Fibroblast of villous mesenchyme (primary cell): Measurements from ENCODE around the gene BTBD19. TPM values are rescaled to one million over a fixed set of nuclear protein-coding genes. Genes with fewer than 3 reads are reported as not detected.
A peak's percentile ranks its signal among the peaks of the same experiment; 100 is the strongest.
"Not testable (repeated sequence)": the region's sequence is repeated elsewhere in the genome, so short reads cannot be mapped to it uniquely, and the experiment has no call there.

Source experiments
- DNase-seq: peaks from one replicate; pipeline ENCODE4 v3.0.0-alpha.2; 2010; ENCODE audit warnings: low read depth
- H3K4me3 ChIP-seq: 2 replicates; pipeline ENCODE4 v1.5.1; 2011; ENCODE audit warnings: low read depth, mild to moderate bottlenecking, low read length
- CTCF ChIP-seq: IDR thresholded peaks from 2 replicates; pipeline ENCODE4 v1.5.1; 2012; ENCODE audit warnings: low read depth, mild to moderate bottlenecking, low read length; ENCODE audit not compliant: insufficient read depth
- total RNA-seq: library from RNA; depleted of rRNA; stranded (reverse); fragments of >200 nt; gene quantifications from 2 replicates; pipeline ENCODE4 v1.2.3, GENCODE V29; 2012

Gene BTBD19
- total RNA-seq, 1 donor, result 13.0 TPM

DNA sequence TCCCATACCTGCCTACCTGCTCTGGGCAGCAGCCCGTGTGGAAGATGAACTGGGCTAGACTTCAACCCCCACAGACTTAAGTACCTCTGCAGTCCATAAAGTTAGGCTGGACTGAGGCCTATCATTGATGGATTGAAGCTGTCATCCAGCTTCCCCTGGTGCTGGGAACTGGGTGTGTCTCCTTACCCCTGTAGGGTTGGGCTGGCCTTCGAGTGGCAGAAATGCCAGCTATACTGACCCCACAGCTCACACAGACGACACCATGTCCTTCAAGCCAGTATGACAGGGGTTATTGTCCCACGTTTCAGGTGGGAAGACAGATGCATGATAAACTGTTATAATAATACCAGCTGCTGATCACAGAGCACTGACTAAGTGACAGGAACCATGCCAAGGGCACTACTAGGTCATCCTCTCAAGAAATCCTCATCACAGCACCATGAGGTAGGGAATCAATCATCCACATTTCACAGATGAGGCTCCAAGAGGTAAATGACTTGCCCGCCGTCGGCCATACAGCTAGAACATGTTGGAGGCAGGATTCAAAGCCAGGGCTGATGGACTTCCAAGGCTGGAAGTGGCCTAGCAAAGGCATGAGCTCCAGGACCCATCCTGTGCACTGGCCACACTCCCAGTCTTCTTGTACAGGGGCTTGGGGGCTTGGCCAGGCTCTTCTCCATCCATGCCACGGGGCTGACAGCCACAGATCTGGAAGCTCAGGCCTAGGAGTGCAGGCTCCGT is 20.0 kb upstream of the BTBD19 start, which contains the start of gene BEST4:
Gene BEST4 (minus strand): TSS at position 51 of the 741 bp plus-strand sequence. CDS start 465 bp downstream, outside the sequence.
- DNase-seq, result no peak
- no peak within 1 kb of the TSS for H3K4me3 ChIP-seq
- TF ChIP-seq CTCF, result no peak

GRCh38 chr1:44790968-44791801 is 17.1 kb upstream of the BTBD19 start:
- no peak for DNase-seq
- TF ChIP-seq CTCF, result no peak
- H3K4me3 ChIP-seq, result no peak overlapping the region

DNA sequence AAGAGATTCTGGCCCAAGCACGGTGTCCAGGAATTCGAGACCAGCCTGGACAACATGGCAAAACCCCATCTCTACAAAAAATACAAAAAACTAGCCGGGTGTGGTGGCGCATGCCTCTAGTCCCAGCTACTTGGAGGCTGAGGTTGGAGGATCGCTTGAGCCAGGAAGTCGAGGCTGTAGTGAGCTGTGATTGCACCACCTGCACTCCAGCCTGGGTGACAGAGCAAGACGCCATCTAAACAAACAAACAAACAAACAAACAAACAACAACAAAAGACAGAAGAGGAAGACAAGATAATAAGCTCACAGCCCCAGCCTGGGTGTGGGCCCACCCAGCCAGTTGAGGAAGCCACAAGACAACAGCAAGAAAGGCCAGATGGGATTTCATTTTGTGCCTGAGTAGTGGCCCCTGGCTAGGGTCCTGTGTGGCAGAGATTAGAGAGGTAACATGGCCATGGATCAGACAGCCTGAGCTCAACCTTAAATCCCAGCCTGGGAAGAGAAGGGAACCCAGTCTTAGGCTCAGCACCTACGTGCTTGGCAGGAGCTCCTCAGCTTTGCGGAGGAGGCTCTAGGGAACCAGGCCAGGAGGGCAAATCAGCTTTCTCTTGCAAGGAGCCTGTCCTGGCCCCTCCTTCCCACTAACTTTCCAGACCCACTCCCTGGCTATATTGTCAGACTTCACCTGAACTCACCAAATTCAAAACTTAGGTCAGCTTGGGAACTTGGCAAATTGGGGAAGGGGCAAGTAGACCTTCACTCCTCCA is 15.4 kb upstream of the BTBD19 start:
- DNase-seq, result no peak
- H3K4me3 ChIP-seq, result no peak overlapping the region
- no peak for TF ChIP-seq CTCF

- DNase-seq, H3K4me3 ChIP-seq: not testable (repeated sequence)
Measured at GRCh38 chr1:44797886-44798285, 10.4 kb upstream of the BTBD19 start.

GRCh38 chr1:44798481-44799365 is 9.6 kb upstream of the BTBD19 start:
- no peak for DNase-seq
- peak; percentile 2 for TF ChIP-seq CTCF
- H3K4me3 ChIP-seq, result no peak overlapping the region

DNA sequence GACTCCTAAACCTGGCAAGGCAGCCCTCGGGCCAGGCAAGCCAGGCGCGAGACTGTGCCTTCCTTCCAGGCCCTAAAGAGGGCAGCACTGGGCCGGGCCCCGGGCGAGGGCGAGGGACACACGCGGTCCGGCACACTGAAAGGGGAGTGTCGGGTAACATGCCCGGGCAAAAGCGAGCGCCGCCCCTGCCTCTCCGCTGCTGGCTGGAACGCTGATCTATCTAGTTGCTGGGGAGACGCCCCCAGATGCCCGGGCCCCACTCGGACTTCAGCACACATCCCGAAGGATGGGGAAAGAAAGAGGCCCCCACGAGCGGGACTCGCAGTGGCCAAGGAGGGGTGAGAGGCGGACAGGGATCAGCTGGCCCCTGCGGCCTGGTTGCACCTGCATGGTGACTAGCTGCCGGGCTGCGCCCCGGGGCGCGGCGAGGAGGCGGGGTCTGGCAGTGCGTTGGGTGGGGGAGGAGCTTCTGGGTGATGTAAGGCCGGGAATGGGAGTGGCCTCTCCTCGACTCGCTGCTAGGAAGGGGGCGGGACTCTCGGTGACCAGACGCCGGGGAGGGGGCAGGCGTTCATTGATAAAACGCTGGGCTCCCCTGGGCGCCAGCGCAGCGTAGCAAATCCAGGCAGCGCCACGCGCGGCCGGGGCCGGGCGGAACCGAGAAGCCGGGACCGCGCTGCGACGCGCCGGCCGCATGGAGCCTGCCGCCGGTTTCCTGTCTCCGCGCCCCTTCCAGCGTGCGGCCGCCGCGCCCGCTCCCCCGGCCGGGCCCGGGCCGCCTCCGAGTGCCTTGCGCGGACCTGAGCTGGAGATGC is 8.3 kb upstream of the BTBD19 start, which contains the start of gene PLK3:
Gene PLK3 (plus strand): TSS at position 608 of the 815 bp plus-strand sequence. CDS start 87 bp downstream, at position 695.
- peak; percentile 99 for DNase-seq
- H3K4me3 ChIP-seq, result peak within 1 kb of the TSS; percentile 86
- TF ChIP-seq CTCF, result peak; percentile 96
